NCI-H2081 treated with DMSO at 0.1 percent for 48 hours (cell line): ENCODE data around the gene CTF1.
"Not testable (repeated sequence)": the region's sequence is repeated elsewhere in the genome, so short reads cannot be mapped to it uniquely, and the experiment has no call there.

Experiments
- DNase-seq: peaks from one replicate; lab custom pipeline; 2025; lab: John Stamatoyannopoulos, UW

The CTF1 gene

GRCh38 chr16:30888856-30889499 lies 7.4 kb upstream of the CTF1 start:
- no peak for DNase-seq

GRCh38 chr16:30889721-30890120 lies 6.7 kb upstream of the CTF1 start:
- DNase-seq, result no peak

GRCh38 chr16:30891043-30891823 lies 5.2 kb upstream of the CTF1 start:
- not testable (repeated sequence) for DNase-seq

- DNase-seq, result no peak
Measured at GRCh38 chr16:30892670-30893416, 3.6 kb upstream of the CTF1 start.

- no peak for DNase-seq
Measured at GRCh38 chr16:30893417-30893743, 3.0 kb upstream of the CTF1 start.

GRCh38 chr16:30893744-30894539 lies 2.5 kb upstream of the CTF1 start, which contains the start of gene BCL7C:
Gene BCL7C (minus strand): TSS chr16:30894077. CDS start chr16:30893944, 133 bp downstream.
- DNase-seq, result no peak

- DNase-seq, result no peak
Measured at GRCh38 chr16:30894540-30895368, 1.7 kb upstream of the CTF1 start.

GRCh38 chr16:30895627-30896260 lies 670 bp upstream of the CTF1 start:
- DNase-seq, result no peak

- no peak for DNase-seq
Measured at GRCh38 chr16:30896889-30897733, 697 bp downstream of the CTF1 start.

- no peak for DNase-seq
Measured at GRCh38 chr16:30899794-30900193, 3.4 kb downstream of the CTF1 start.

GRCh38 chr16:30900588-30900987 lies 4.2 kb downstream of the CTF1 start:
- no peak for DNase-seq

GRCh38 chr16:30901201-30902028 lies 5.0 kb downstream of the CTF1 start:
- DNase-seq, result no peak

GRCh38 chr16:30902029-30902972 lies 5.9 kb downstream of the CTF1 start:
- no peak for DNase-seq

GRCh38 chr16:30903002-30903401 lies 6.6 kb downstream of the CTF1 start:
- DNase-seq, result no peak

GRCh38 chr16:30903596-30903995 lies 7.2 kb downstream of the CTF1 start:
- no peak for DNase-seq

GRCh38 chr16:30904114-30904780 lies 7.8 kb downstream of the CTF1 start:
- no peak for DNase-seq

- DNase-seq, result no peak
Measured at GRCh38 chr16:30907064-30907463, 10.7 kb downstream of the CTF1 start.
